PC-3 (cell line): ENCODE results near the gene ARHGAP26.

Experiments used
- EZH2 ChIP-seq: fragments of 300-600 bp; sonication (generic); IDR thresholded peaks from one replicate; pipeline ENCODE4 v1.6.1; 2017; ENCODE audit warnings: antibody characterized with exemption, mild to moderate bottlenecking, low read length; ENCODE audit not compliant: unreplicated experiment
- TF ChIP-seq, protein P1 (sequence below): fragments of 300-600 bp; sonication (generic); conservative IDR thresholded peaks from 2 replicates; pipeline ENCODE4 v1.5.1; 2017; ENCODE audit warnings: antibody characterized with exemption, low read depth, mild to moderate bottlenecking, low read length

DNA sequence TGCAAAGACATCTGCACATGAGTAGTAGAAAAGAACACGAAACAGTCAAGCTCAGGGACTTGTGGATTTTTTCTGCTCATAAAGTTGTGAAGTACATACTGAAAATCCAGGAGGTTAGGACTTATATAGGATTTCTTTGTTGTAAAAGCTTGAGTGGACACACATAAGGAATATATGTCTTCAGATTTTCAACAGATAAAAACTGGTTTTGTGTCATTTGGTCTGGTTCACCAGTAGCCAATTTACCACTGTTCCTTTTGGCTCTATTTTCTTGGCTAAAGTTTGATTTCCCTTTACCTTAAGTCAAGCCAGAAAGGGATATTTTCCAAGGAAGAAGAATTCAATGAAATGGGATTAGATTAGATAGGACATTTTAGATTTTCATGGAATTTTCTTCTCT lies 429.0 kb downstream of the ARHGAP26 start:
- TF ChIP-seq, protein P1, sequence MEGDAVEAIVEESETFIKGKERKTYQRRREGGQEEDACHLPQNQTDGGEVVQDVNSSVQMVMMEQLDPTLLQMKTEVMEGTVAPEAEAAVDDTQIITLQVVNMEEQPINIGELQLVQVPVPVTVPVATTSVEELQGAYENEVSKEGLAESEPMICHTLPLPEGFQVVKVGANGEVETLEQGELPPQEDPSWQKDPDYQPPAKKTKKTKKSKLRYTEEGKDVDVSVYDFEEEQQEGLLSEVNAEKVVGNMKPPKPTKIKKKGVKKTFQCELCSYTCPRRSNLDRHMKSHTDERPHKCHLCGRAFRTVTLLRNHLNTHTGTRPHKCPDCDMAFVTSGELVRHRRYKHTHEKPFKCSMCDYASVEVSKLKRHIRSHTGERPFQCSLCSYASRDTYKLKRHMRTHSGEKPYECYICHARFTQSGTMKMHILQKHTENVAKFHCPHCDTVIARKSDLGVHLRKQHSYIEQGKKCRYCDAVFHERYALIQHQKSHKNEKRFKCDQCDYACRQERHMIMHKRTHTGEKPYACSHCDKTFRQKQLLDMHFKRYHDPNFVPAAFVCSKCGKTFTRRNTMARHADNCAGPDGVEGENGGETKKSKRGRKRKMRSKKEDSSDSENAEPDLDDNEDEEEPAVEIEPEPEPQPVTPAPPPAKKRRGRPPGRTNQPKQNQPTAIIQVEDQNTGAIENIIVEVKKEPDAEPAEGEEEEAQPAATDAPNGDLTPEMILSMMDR: no peak
- no peak for TF ChIP-seq EZH2
